Neural progenitor cell (in vitro differentiated cells): ENCODE results near the gene CALR. TPM values are rescaled to one million over a fixed set of nuclear protein-coding genes. Genes with fewer than 3 reads are reported as not detected.

Source experiments
- DNase-seq: peaks from one replicate; pipeline ENCODE4 v3.0.0-alpha.2; 2016; ENCODE audit warnings: low spot score
- H2AFZ ChIP-seq: fragments of 200-600 bp; sonication (generic); replicated peaks from 2 replicates; pipeline ENCODE4 v1.6.1; 2016; ENCODE audit warnings: antibody characterized with exemption
- H3F3A ChIP-seq: fragments of 200-600 bp; sonication (generic); 2 replicates; pipeline ENCODE4 v1.6.1; 2016; ENCODE audit warnings: antibody characterized with exemption, low read depth
- H3K27ac ChIP-seq: fragments of 200-600 bp; sonication (generic); 2 replicates; pipeline ENCODE4 v1.5.1; 2016; ENCODE audit warnings: mild to moderate bottlenecking
- H3K27me3 ChIP-seq: fragments of 200-600 bp; sonication (generic); 2 replicates; pipeline ENCODE4 v1.6.1; 2016; ENCODE audit warnings: mild to moderate bottlenecking, moderate library complexity
- H3K36me3 ChIP-seq: fragments of 200-600 bp; sonication (generic); 2 replicates; pipeline ENCODE4 v1.5.1; 2016
- H3K4me1 ChIP-seq: fragments of 200-600 bp; sonication (generic); 2 replicates; pipeline ENCODE4 v1.6.1; 2016; ENCODE audit warnings: mixed run types
- H3K4me2 ChIP-seq: fragments of 200-600 bp; sonication (generic); 2 replicates; pipeline ENCODE4 v1.6.1; 2016
- H3K4me3 ChIP-seq: fragments of 200-600 bp; sonication (generic); 2 replicates; pipeline ENCODE4 v1.5.1; 2016
- H3K79me2 ChIP-seq: fragments of 200-600 bp; sonication (generic); 2 replicates; pipeline ENCODE4 v1.6.1; 2016; ENCODE audit warnings: low read depth
- H3K9ac ChIP-seq: fragments of 200-600 bp; sonication (generic); 2 replicates; pipeline ENCODE4 v1.6.1; 2016
- H3K9me3 ChIP-seq: fragments of 200-600 bp; sonication (generic); 2 replicates; pipeline ENCODE4 v1.5.1; 2016; ENCODE audit warnings: low read depth
- H4K20me1 ChIP-seq: fragments of 200-600 bp; sonication (generic); 2 replicates; pipeline ENCODE4 v1.6.1; 2016; ENCODE audit warnings: low read depth
- H3K27ac Mint-ChIP-seq: 3 replicates; pipeline ENCODE4 v1.8.0; 2021; ENCODE audit warnings: mixed read lengths
- H3K27me3 Mint-ChIP-seq: 2 replicates; pipeline ENCODE4 v1.8.0; 2022; ENCODE audit warnings: low read depth, mild to moderate bottlenecking, inconsistent platforms, moderate library complexity, mixed read lengths; ENCODE audit not compliant: insufficient read depth
- H3K36me3 Mint-ChIP-seq: 3 replicates; pipeline ENCODE4 v1.8.0; 2021; ENCODE audit warnings: mixed read lengths
- H3K4me1 Mint-ChIP-seq: 3 replicates; pipeline ENCODE4 v1.8.0; 2021; ENCODE audit warnings: mixed read lengths
- H3K4me3 Mint-ChIP-seq: 3 replicates; pipeline ENCODE4 v1.8.0; 2021; ENCODE audit warnings: mild to moderate bottlenecking, moderate library complexity, mixed read lengths
- H3K9me3 Mint-ChIP-seq: 3 replicates; pipeline ENCODE4 v1.8.0; 2020; ENCODE audit warnings: mixed read lengths
- CTCF ChIP-seq: fragments of 200-600 bp; sonication (generic); IDR thresholded peaks from 2 replicates; pipeline ENCODE4 v1.5.1; 2017; ENCODE audit warnings: antibody characterized with exemption, mild to moderate bottlenecking
- EZH2 ChIP-seq: fragments of 200-600 bp; sonication (generic); IDR thresholded peaks from 2 replicates; pipeline ENCODE4 v1.6.1; 2017; ENCODE audit warnings: antibody characterized with exemption, mild to moderate bottlenecking, moderate library complexity
- EZH2phosphoT487 ChIP-seq: fragments of 200-600 bp; sonication (generic); IDR thresholded peaks from 2 replicates; pipeline ENCODE4 v1.6.1; 2017; ENCODE audit warnings: antibody characterized with exemption
- microRNA-seq: library from miRNA; unstranded; fragments of <30 nt; microRNA quantifications from one replicate; pipeline ENCODE4, GENCODE V29; 2016
- small RNA-seq: library from RNA; depleted of rRNA; stranded (forward); fragments of <200 nt; gene quantifications from one replicate; pipeline ENCODE3, GENCODE V24; 2015
- total RNA-seq: library from RNA; depleted of rRNA; stranded (reverse); fragments of >200 nt; gene quantifications from 2 replicates; pipeline ENCODE4 v1.2.3, GENCODE V29; 2015; ENCODE audit warnings: low replicate concordance

CALR gene
- total RNA-seq, 1 donor from 2014 or later: 437 TPM

GRCh38 chr19:12992729-12993128 lies 54.3 kb downstream of the CALR start:
- Histone ChIP-seq H3K9ac (no peak overlapping the region), H3K79me2 (no peaks in the 10 kb centered on the region), H3K27ac (no peak overlapping the region), H2AFZ (no peak overlapping the region), H3K4me2 (no peak overlapping the region), H3K9me3 (no peaks in the 10 kb centered on the region), H3K4me3 (no peak overlapping the region), H3K36me3 (no peaks in the 10 kb centered on the region), H3K4me1 (no peaks in the 10 kb centered on the region), H3F3A (peaks cover 6% of the 10 kb centered on the region), H4K20me1 (peaks cover 31% of the 10 kb centered on the region), H3K27me3 (peaks cover 98% of the 10 kb centered on the region)
- peaks cover 52% of the 10 kb centered on the region for H3K27me3 Mint-ChIP-seq
- DNase-seq: no peak
- no peak overlapping the region for H3K4me3 Mint-ChIP-seq
- H3K27ac Mint-ChIP-seq: no peak overlapping the region
- no peaks in the 10 kb centered on the region for H3K36me3 Mint-ChIP-seq
- H3K9me3 Mint-ChIP-seq: peaks cover 7% of the 10 kb centered on the region
- TF ChIP-seq EZH2phosphoT487 (no peak), EZH2 (no peak), CTCF (no peak)
- H3K4me1 Mint-ChIP-seq: peaks cover 15% of the 10 kb centered on the region

- no peaks in the 10 kb centered on the region for H3K4me1 ChIP-seq
- TF ChIP-seq EZH2phosphoT487: no peak
- no peak for TF ChIP-seq CTCF
- no peak for TF ChIP-seq EZH2
- H3K27me3 ChIP-seq: peaks cover 98% of the 10 kb centered on the region
- Mint-ChIP-seq H3K36me3 (no peaks in the 10 kb centered on the region), H3K9me3 (peaks cover 7% of the 10 kb centered on the region), H3K4me3 (peak overlapping the region; percentile 25), H3K27ac (no peak overlapping the region), H3K4me1 (peaks cover 15% of the 10 kb centered on the region), H3K27me3 (peaks cover 58% of the 10 kb centered on the region)
- H3K27ac ChIP-seq: no peak overlapping the region
- peaks cover 6% of the 10 kb centered on the region for H3F3A ChIP-seq
- no peaks in the 10 kb centered on the region for H3K79me2 ChIP-seq
- no peak overlapping the region for H3K4me2 ChIP-seq
- no peaks in the 10 kb centered on the region for H3K9me3 ChIP-seq
- no peak overlapping the region for H3K9ac ChIP-seq
- no peaks in the 10 kb centered on the region for H3K36me3 ChIP-seq
- no peak overlapping the region for H2AFZ ChIP-seq
- H3K4me3 ChIP-seq: no peak overlapping the region
- peaks cover 36% of the 10 kb centered on the region for H4K20me1 ChIP-seq
- no peak for DNase-seq
Observed at GRCh38 chr19:12993562-12993961, 55.2 kb downstream of the CALR start.

Small RNA genes lying within 50 kb of the gene (microRNA-seq; reads per million reads assigned to microRNA genes)
- not detected for gene MIR5695
- gene MIR6515: 1.1 reads per million

Small RNA genes lying within 50 kb of the gene (small RNA-seq; reads per million reads assigned to genes)
- gene MIR5695 (not detected), gene MIR6515 (0.32 reads per million, percentile 30 among the genes with 10 or more reads in this experiment)

Other genes with a start within 250 kb of the CALR start
- gene FBXW9, start 242.0 kb upstream of the CALR start, total RNA-seq: 4.0 and 21.4 TPM in 2 replicates
- 58.1 and 87.4 TPM in 2 replicates for gene TNPO2, start 214.7 kb upstream of the CALR start, total RNA-seq
- gene TRIR, start 203.9 kb upstream of the CALR start, total RNA-seq: 105 and 194 TPM in 2 replicates
- 62.9 and 99.6 TPM in 2 replicates for gene GET3, start 201.1 kb upstream of the CALR start, total RNA-seq
- not detected in 2 replicates for gene BEST2, start 186.8 kb upstream of the CALR start, total RNA-seq
- 14.3 and 25.1 TPM in 2 replicates for gene HOOK2, start 163.1 kb upstream of the CALR start, total RNA-seq
- gene JUNB, start 147.1 kb upstream of the CALR start, total RNA-seq: 1.5 and 12.6 TPM in 2 replicates
- gene PRDX2, start 136.8 kb upstream of the CALR start, total RNA-seq: 463 and 727 TPM in 2 replicates
- not detected in 2 replicates for gene THSD8, start 136.5 kb upstream of the CALR start, total RNA-seq
- 60.3 and 61.3 TPM in 2 replicates for gene RNASEH2A, start 132.0 kb upstream of the CALR start, total RNA-seq
- 0.19 TPM in 1 of 2 replicates, not detected in the other for gene RTBDN, start 104.0 kb upstream of the CALR start, total RNA-seq
- 8.3 and 13.3 TPM in 2 replicates for gene MAST1, start 100.1 kb upstream of the CALR start, total RNA-seq
- 8.7 and 16.5 TPM in 2 replicates for gene DNASE2, start 57.2 kb upstream of the CALR start, total RNA-seq
- 0.43 and 0.64 TPM in 2 replicates for gene KLF1, start 51.4 kb upstream of the CALR start, total RNA-seq
- 39.5 and 75.0 TPM in 2 replicates for gene GCDH, start 47.4 kb upstream of the CALR start, total RNA-seq
- 1.8 and 6.4 TPM in 2 replicates for gene SYCE2, start 19.3 kb upstream of the CALR start, total RNA-seq
- gene FARSA, start 4.9 kb upstream of the CALR start, total RNA-seq: 21.4 and 51.6 TPM in 2 replicates
- 37.7 and 54.9 TPM in 2 replicates for gene RAD23A, start 7.3 kb downstream of the CALR start, total RNA-seq
- 17.1 and 42.2 TPM in 2 replicates for gene GADD45GIP1, start 18.6 kb downstream of the CALR start, total RNA-seq
- 0.06 and 0.07 TPM in 2 replicates for gene DAND5, start 31.0 kb downstream of the CALR start, total RNA-seq
- gene NFIX, start 56.9 kb downstream of the CALR start, total RNA-seq: 0.06 TPM in 2 replicates
- gene LYL1, start 164.2 kb downstream of the CALR start, total RNA-seq: 0.88 and 2.2 TPM in 2 replicates
- gene TRMT1, start 178.1 kb downstream of the CALR start, total RNA-seq: 30.2 and 49.0 TPM in 2 replicates
- 34.7 and 108 TPM in 2 replicates for gene NACC1, start 179.7 kb downstream of the CALR start, total RNA-seq
- 36.5 and 51.2 TPM in 2 replicates for gene STX10, start 211.8 kb downstream of the CALR start, total RNA-seq
- 13.7 and 55.4 TPM in 2 replicates for gene IER2, start 211.8 kb downstream of the CALR start, total RNA-seq